Stimulated activated effector memory CD8-positive, alpha-beta T cell treated with anti-CD3 and anti-CD28 coated beads, Interleukin-12 subunit alpha, Interleukin-12 subunit beta, amount 100 ng/mL, for 72 hours (primary cell): Measurements from ENCODE around the gene DHX29.

ENCODE experiments used
- ATAC-seq: fragments of 150-1000 bp; cut with Tn5 transposase; 2 replicates; pipeline ENCODE4 v1.10.0; 2021
- DNase-seq, 2 donors: peaks; one replicate each; pipeline ENCODE4 v3.0.0; 2021 to 2022; ENCODE audit warnings: low spot score in 2 of 2
- H3K27ac Mint-ChIP-seq: one replicate; pipeline ENCODE4 v1.8.0; 2022; ENCODE audit warnings: mild to moderate bottlenecking, mixed read lengths
- H3K36me3 Mint-ChIP-seq: one replicate; pipeline ENCODE4 v1.8.0; 2022; ENCODE audit warnings: mild to moderate bottlenecking, mixed read lengths
- H3K4me1 Mint-ChIP-seq: one replicate; pipeline ENCODE4 v1.8.0; 2022; ENCODE audit warnings: mixed read lengths
- H3K4me3 Mint-ChIP-seq: one replicate; pipeline ENCODE4 v1.8.0; 2022; ENCODE audit warnings: mild to moderate bottlenecking, mixed read lengths
- H3K9me3 Mint-ChIP-seq: one replicate; pipeline ENCODE4 v1.8.0; 2022; ENCODE audit warnings: mixed read lengths

The DHX29 gene, protein sequence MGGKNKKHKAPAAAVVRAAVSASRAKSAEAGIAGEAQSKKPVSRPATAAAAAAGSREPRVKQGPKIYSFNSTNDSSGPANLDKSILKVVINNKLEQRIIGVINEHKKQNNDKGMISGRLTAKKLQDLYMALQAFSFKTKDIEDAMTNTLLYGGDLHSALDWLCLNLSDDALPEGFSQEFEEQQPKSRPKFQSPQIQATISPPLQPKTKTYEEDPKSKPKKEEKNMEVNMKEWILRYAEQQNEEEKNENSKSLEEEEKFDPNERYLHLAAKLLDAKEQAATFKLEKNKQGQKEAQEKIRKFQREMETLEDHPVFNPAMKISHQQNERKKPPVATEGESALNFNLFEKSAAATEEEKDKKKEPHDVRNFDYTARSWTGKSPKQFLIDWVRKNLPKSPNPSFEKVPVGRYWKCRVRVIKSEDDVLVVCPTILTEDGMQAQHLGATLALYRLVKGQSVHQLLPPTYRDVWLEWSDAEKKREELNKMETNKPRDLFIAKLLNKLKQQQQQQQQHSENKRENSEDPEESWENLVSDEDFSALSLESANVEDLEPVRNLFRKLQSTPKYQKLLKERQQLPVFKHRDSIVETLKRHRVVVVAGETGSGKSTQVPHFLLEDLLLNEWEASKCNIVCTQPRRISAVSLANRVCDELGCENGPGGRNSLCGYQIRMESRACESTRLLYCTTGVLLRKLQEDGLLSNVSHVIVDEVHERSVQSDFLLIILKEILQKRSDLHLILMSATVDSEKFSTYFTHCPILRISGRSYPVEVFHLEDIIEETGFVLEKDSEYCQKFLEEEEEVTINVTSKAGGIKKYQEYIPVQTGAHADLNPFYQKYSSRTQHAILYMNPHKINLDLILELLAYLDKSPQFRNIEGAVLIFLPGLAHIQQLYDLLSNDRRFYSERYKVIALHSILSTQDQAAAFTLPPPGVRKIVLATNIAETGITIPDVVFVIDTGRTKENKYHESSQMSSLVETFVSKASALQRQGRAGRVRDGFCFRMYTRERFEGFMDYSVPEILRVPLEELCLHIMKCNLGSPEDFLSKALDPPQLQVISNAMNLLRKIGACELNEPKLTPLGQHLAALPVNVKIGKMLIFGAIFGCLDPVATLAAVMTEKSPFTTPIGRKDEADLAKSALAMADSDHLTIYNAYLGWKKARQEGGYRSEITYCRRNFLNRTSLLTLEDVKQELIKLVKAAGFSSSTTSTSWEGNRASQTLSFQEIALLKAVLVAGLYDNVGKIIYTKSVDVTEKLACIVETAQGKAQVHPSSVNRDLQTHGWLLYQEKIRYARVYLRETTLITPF (N-terminal part only)

DNA sequence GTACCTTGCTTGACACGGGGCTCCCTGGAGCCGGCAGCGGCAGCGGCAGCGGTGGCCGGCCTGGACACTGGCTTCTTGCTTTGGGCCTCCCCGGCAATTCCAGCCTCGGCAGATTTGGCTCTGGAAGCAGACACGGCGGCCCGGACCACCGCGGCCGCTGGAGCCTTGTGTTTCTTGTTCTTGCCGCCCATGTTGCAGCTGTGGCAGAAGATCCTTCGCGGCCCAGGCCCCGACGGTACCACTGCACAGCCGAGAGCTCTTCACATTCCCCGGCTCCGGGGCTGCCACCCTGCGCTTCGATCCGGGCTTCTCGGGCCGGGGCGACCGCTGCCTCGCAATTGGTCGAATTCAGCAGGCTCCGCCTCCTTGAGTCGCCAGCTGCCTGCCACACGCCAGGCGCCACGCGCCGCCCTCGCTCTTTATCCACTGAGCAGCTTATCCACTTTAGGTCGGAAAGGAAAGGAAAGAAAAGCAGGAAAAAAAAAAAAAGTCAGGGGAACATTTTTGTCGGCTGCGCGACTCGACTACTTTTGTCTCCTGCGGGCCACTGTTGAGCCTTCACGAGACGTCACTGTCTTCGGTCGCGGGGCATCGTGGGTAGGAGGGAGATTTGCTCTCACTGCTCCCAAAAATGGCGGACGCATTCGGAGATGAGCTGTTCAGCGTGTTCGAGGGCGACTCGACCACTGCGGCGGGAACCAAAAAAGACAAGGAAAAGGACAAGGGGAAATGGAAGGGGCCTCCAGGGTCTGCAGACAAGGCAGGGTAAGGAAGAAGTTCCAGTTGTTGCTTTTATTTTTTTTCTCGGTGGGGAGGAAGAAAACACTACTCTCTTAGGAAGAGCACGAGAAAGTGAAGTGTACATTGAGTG is at the start of gene DHX29, which contains the start of gene MTREX:
DHX29 (minus strand) TSS at position 312 of the 871 bp plus-strand sequence; CDS start at position 191, 121 bp downstream.
MTREX (plus strand) TSS at position 607 of the 871 bp plus-strand sequence; CDS start at position 632, 25 bp downstream.
- Mint-ChIP-seq H3K9me3 (no peaks in the 10 kb centered on the region), H3K36me3 (peaks cover 10% of the 10 kb centered on the region), H3K4me1 (peaks cover 24% of the 10 kb centered on the region), H3K27ac (no peak within 1 kb of the TSS), H3K4me3 (no peak within 1 kb of the TSS)
- ATAC-seq (peak; percentile 96), DNase-seq (peak; percentile 80 to 96)

DNA sequence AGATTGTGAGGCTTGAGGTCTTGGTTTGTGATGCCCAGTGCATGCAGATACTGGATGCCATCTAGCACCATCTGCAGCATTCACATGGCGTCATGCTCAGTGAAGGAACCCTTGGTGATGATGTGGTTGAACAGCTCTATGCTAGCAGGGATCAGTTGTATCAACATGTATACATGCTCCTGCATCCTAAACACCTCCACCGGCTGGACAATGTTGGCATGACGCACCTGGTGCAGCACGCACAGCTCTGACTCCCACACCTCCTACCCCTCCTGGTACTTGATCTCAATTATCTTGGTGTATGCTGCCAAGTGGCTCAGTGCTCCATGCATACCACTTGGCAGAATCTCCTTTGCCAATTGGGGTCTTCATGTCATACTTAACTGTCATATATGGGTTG is 49.4 kb upstream of the DHX29 start:
- no peaks in the 10 kb centered on the region for H3K4me1 Mint-ChIP-seq
- DNase-seq: no peak
- ATAC-seq: no peak
- H3K36me3 Mint-ChIP-seq: peaks cover 84% of the 10 kb centered on the region
- H3K27ac Mint-ChIP-seq: no peak overlapping the region
- no peak overlapping the region for H3K4me3 Mint-ChIP-seq
- H3K9me3 Mint-ChIP-seq: no peaks in the 10 kb centered on the region

DNA sequence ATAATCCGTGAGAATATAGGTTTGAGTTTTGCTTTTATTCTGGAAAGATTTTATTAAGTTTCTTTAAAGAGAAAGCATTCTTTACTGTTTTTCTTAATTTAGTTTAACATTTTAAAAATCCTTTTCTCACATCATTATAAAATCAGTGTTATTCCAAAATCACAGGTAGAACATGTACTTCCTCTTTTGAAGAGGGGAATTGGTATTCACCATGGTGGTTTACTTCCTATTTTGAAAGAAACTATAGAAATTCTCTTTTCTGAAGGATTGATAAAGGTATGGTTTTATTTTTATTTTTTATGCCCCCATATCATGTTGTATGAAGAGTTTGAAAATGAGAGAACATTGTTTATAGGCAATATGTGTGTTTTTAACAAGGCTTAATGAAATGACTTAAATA is 43.3 kb upstream of the DHX29 start:
- Mint-ChIP-seq H3K36me3 (peaks cover 100% of the 10 kb centered on the region), H3K9me3 (no peaks in the 10 kb centered on the region), H3K4me3 (no peak overlapping the region), H3K27ac (no peak overlapping the region), H3K4me1 (peaks cover 6% of the 10 kb centered on the region)
- DNase-seq: no peak
- no peak for ATAC-seq

DNA sequence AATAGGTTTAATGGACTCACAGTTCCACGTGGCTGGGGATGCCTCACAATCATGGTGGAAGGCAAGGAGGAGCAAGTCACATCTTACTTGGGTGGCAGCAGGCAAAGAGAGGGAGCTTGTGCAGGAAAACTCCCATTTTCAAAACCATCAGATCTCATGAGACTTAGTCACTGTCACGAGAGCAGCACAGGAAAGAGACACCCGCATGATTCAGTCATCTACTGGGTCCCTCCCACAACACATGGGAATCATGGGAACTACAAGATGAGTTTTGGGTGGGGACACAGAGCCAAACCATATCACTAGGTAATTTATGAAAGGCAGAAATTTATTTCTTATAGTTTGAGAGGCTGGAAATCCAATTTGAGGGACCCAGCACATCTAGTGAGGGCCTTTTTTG is 40.3 kb upstream of the DHX29 start:
- DNase-seq: no peak
- H3K36me3 Mint-ChIP-seq: peaks cover 100% of the 10 kb centered on the region
- no peak for ATAC-seq
- H3K27ac Mint-ChIP-seq: no peak overlapping the region
- no peak overlapping the region for H3K4me3 Mint-ChIP-seq
- peaks cover 6% of the 10 kb centered on the region for H3K4me1 Mint-ChIP-seq
- no peaks in the 10 kb centered on the region for H3K9me3 Mint-ChIP-seq

DNA sequence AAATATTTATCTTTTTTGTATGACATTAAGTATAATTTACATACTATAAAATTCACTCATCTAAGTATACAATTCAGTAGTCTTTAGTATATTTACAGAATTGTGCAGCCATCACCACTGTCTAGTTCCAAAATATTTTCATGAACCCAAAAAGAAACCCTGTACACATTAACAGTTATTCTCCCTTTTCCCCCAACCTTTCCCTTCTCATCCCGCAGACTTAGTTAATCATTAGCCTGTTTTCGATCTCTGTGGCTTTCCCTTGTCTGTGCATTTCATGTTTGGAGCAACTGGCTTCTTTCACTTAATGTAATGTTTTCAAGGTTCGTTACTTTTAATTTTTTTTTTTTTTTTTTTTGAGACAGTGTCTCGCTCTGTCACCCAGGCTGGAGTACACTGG is 37.8 kb upstream of the DHX29 start:
- no peak overlapping the region for H3K27ac Mint-ChIP-seq
- no peak for DNase-seq
- no peak overlapping the region for H3K4me3 Mint-ChIP-seq
- H3K9me3 Mint-ChIP-seq: no peaks in the 10 kb centered on the region
- H3K4me1 Mint-ChIP-seq: peaks cover 6% of the 10 kb centered on the region
- peaks cover 100% of the 10 kb centered on the region for H3K36me3 Mint-ChIP-seq
- no peak for ATAC-seq

DNA sequence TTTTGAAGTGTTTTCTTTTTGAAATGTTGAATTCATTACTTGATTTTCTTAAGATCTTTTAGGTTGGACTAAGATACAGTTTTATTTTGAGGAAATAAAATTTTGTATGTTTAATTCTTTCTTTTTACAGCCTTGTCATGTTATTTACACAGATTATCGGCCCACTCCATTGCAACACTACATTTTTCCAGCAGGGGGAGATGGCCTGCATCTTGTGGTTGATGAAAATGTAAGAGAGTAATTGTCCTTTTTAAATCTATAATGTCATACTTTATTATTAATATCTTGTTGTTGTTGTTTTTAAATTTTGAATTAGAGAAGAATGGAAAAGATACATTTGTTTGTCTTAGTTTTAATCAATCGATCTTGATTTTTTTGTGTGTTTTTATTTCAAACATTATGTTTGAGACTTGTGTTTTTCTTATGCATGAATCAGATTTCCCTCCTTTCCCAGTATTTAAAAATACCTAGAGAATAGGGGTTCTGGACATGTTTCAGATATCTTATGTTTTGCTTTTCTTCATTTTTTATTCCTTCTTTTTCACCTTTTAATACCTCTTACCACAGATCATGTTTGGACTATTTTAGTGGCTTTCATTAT is 37.0 kb upstream of the DHX29 start:
- H3K36me3 Mint-ChIP-seq: peaks cover 96% of the 10 kb centered on the region
- H3K9me3 Mint-ChIP-seq: no peaks in the 10 kb centered on the region
- ATAC-seq (no peak), DNase-seq (peak; percentile 45 to 80)
- H3K4me1 Mint-ChIP-seq: peaks cover 6% of the 10 kb centered on the region
- H3K4me3 Mint-ChIP-seq: no peak overlapping the region
- H3K27ac Mint-ChIP-seq: no peak overlapping the region

DNA sequence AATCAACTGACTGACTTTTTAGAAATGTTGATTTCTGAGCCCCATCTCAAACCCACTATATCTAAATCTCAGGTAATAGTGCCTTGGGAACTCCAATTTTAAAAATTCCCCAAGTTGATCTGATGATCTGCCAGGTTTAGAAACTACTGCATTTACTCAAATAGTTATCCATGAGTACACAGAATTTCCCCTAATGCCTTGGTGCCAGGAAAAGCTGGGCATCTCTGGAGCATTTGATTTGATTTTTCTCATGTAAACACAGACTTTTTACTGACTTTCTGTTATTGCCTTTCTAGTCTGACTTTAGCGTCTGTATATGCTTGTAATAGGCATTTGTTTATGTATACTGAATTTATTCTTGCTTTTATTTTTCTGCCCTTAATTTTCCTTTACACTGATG is 36.1 kb upstream of the DHX29 start:
- Mint-ChIP-seq H3K4me3 (no peak overlapping the region), H3K4me1 (peaks cover 14% of the 10 kb centered on the region), H3K27ac (no peak overlapping the region), H3K9me3 (no peaks in the 10 kb centered on the region), H3K36me3 (peaks cover 96% of the 10 kb centered on the region)
- ATAC-seq (no peak), DNase-seq (no peak)

DNA sequence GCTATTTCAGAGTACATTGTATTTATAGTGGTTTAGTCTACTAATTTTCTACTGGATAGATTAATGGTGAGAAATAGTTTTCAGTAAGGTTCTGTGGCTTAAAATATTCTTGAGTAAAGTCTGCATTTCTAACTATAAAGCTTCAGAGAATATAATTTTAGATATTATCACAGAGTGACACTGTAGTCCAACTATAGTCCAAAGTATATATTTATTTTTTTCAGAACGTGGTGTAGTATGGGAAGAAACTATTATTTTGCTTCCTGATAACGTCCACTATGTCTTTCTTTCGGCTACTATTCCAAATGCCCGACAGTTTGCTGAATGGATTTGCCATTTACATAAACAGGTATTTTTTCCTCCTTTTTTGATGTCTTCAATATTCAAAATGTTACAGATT is 35.6 kb upstream of the DHX29 start:
- H3K36me3 Mint-ChIP-seq: peaks cover 96% of the 10 kb centered on the region
- no peak overlapping the region for H3K4me3 Mint-ChIP-seq
- no peak for DNase-seq
- peaks cover 19% of the 10 kb centered on the region for H3K4me1 Mint-ChIP-seq
- no peaks in the 10 kb centered on the region for H3K9me3 Mint-ChIP-seq
- H3K27ac Mint-ChIP-seq: no peak overlapping the region
- ATAC-seq: no peak

DNA sequence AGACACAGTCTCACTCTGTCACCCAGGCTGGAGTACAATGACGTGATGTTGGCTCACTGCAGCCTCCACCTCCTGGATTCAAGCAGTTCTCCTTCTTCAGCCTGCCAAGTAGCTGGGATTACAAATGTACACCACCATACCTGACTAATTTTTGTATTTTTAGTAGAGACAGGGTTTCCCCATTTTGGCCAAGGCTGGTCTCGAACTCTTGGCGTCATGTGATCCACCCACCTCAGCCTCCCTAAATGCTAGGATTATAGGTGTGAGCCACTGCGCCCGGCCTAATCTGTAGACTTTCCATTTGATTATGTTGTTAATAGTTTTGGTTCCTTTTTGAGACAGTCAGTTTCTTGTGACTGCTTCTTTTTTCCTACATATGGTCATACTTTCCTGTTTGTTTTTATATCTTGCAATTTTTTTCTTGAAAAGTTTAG is 31.3 kb upstream of the DHX29 start:
- no peaks in the 10 kb centered on the region for H3K9me3 Mint-ChIP-seq
- H3K4me3 Mint-ChIP-seq: peak overlapping the region; percentile 42
- H3K27ac Mint-ChIP-seq: peak overlapping the region; percentile 88
- peaks cover 20% of the 10 kb centered on the region for H3K4me1 Mint-ChIP-seq
- ATAC-seq (peak; percentile 94), DNase-seq (peak; percentile 20 to 75)
- H3K36me3 Mint-ChIP-seq: peaks cover 82% of the 10 kb centered on the region

DNA sequence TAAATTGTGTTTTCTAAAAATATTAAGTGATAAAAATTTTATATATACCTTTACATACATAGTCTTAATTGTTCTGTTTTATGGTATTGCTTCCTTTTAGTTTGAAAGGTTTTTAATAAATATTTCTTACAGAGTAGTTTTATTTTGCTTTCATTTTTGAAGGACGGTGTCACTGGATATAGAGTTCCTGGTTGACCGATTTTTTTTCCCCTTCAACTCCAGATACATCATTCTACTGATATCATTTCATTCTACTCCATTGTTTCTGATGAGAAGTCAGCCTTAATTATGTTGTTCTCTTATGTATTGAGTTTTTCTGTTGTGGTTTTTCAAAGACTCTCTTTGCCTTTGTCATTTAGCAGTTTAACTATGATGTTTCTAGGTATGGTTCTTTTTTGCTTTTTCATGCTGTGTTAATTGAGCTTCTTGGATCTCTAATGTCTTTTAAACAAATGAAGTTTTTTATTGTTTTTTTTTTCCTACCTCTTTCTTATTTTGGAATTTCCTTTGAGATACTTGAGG is 30.7 kb upstream of the DHX29 start:
- DNase-seq (no peak), ATAC-seq (peak; percentile 15)
- no peaks in the 10 kb centered on the region for H3K9me3 Mint-ChIP-seq
- H3K36me3 Mint-ChIP-seq: peaks cover 82% of the 10 kb centered on the region
- peak overlapping the region; percentile 88 for H3K27ac Mint-ChIP-seq
- H3K4me3 Mint-ChIP-seq: peak overlapping the region; percentile 42
- peaks cover 20% of the 10 kb centered on the region for H3K4me1 Mint-ChIP-seq

DNA sequence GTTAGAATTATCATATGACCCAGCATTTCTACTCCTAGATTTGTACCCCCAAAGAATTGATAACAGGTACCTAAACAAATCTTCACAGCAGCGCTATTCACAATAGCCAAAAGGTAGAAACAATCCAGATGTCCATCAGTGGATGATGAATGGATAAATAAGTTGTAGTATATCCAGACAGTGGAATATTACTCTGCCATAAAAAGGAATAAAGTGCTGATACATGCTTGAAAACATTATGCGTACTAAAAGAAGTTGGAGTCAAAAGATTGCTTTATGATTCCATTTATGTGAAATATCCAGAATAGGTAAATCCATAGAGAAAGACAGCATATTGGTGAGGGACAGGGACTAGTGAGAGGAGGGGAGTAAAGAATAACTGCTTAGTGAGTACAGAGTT is 26.3 kb upstream of the DHX29 start:
- ATAC-seq: no peak
- no peak overlapping the region for H3K27ac Mint-ChIP-seq
- peaks cover 21% of the 10 kb centered on the region for H3K4me1 Mint-ChIP-seq
- no peaks in the 10 kb centered on the region for H3K9me3 Mint-ChIP-seq
- H3K4me3 Mint-ChIP-seq: no peak overlapping the region
- H3K36me3 Mint-ChIP-seq: peaks cover 86% of the 10 kb centered on the region
- DNase-seq: no peak

DNA sequence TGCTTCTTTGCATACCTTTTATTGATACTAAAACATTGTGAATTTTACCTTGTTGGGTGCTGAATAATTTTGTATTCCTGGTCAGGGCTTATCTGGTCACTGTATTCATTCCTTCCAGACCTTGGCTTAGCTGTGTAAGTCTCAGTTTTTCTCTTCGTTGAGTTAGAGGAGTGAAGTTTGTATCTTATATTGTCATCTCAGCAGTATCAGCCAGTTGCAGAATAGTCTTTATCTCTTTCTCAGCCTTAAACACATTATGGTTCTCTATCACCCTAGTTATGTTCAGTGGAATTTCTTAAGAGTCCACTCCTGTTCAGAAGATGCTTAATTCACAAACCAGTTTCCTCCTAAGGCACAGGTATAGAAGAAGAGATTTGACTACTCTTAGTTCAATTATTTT is 25.5 kb upstream of the DHX29 start:
- H3K4me3 Mint-ChIP-seq: no peak overlapping the region
- no peak for ATAC-seq
- no peak overlapping the region for H3K27ac Mint-ChIP-seq
- peaks cover 86% of the 10 kb centered on the region for H3K36me3 Mint-ChIP-seq
- H3K4me1 Mint-ChIP-seq: peaks cover 13% of the 10 kb centered on the region
- no peak for DNase-seq
- no peaks in the 10 kb centered on the region for H3K9me3 Mint-ChIP-seq

DNA sequence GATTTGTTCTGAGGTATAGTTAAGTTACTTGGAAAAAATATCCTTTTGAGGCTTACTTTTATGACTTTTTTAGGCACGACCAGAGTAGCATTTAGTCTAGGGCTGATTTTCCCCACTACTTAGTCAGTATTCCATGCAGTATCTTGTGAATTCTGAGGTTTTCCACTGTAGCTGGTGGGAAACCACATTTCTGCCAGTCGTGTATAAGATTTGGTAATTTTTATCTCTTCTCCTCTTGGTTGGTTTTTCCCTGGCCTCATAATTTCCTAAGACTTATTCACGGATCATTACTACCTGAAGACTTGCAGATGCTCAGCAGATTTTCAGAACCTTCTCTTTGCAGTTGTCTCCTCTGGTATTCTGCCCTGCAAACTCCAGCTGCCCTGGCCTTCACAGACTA is 23.8 kb upstream of the DHX29 start:
- Mint-ChIP-seq H3K36me3 (peaks cover 88% of the 10 kb centered on the region), H3K4me3 (no peak overlapping the region), H3K27ac (no peak overlapping the region), H3K4me1 (peaks cover 15% of the 10 kb centered on the region), H3K9me3 (no peaks in the 10 kb centered on the region)
- ATAC-seq (no peak), DNase-seq (no peak)

DNA sequence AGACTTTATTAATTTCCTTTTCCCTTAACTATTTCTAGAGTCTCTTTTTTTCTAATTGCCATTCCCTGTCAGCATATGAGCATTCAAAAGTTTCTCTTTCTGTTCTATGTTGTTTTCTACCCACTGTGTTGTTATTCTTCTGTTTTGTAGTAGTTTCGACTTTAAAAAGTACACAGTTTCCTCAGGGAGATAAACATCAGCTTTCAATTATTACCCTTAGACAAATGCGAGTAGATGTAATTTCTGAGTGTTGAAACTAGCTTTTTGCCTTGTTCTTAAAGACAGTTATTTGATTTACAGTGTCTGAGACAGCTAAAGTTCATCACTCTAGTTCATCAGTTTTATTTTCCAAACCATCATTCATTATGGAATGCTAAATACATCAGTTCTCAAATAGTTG is 19.8 kb upstream of the DHX29 start:
- Mint-ChIP-seq H3K9me3 (no peaks in the 10 kb centered on the region), H3K27ac (peak overlapping the region; percentile 30), H3K36me3 (peaks cover 99% of the 10 kb centered on the region), H3K4me1 (peaks cover 15% of the 10 kb centered on the region), H3K4me3 (no peak overlapping the region)
- no peak for ATAC-seq
- no peak for DNase-seq
